ENCODE results near the gene SLC6A11.

GRCh38 chr3:10777627-10778026, 38.4 kb upstream of the SLC6A11 start:
- no peak for TF ChIP-seq POLR2A (IDR thresholded peaks at IDR 0.05)
- TF ChIP-seq, protein P1, sequence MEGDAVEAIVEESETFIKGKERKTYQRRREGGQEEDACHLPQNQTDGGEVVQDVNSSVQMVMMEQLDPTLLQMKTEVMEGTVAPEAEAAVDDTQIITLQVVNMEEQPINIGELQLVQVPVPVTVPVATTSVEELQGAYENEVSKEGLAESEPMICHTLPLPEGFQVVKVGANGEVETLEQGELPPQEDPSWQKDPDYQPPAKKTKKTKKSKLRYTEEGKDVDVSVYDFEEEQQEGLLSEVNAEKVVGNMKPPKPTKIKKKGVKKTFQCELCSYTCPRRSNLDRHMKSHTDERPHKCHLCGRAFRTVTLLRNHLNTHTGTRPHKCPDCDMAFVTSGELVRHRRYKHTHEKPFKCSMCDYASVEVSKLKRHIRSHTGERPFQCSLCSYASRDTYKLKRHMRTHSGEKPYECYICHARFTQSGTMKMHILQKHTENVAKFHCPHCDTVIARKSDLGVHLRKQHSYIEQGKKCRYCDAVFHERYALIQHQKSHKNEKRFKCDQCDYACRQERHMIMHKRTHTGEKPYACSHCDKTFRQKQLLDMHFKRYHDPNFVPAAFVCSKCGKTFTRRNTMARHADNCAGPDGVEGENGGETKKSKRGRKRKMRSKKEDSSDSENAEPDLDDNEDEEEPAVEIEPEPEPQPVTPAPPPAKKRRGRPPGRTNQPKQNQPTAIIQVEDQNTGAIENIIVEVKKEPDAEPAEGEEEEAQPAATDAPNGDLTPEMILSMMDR (IDR thresholded peaks at IDR 0.05): no peak

All from uterus (tissue), 2 donors.